GM19328 (cell line): ENCODE results near the gene ZNF77.
"Not testable (repeated sequence)": the region's sequence is repeated elsewhere in the genome, so short reads cannot be mapped to it uniquely, and the experiment has no call there.

Experiments
- ATAC-seq: cut with Tn5 transposase; IDR thresholded peaks from one replicate; pipeline ENCODE4 v1.9.1; 2021; ENCODE audit warnings: mild to moderate bottlenecking, moderate library complexity; ENCODE audit not compliant: unreplicated experiment

The ZNF77 gene

DNA sequence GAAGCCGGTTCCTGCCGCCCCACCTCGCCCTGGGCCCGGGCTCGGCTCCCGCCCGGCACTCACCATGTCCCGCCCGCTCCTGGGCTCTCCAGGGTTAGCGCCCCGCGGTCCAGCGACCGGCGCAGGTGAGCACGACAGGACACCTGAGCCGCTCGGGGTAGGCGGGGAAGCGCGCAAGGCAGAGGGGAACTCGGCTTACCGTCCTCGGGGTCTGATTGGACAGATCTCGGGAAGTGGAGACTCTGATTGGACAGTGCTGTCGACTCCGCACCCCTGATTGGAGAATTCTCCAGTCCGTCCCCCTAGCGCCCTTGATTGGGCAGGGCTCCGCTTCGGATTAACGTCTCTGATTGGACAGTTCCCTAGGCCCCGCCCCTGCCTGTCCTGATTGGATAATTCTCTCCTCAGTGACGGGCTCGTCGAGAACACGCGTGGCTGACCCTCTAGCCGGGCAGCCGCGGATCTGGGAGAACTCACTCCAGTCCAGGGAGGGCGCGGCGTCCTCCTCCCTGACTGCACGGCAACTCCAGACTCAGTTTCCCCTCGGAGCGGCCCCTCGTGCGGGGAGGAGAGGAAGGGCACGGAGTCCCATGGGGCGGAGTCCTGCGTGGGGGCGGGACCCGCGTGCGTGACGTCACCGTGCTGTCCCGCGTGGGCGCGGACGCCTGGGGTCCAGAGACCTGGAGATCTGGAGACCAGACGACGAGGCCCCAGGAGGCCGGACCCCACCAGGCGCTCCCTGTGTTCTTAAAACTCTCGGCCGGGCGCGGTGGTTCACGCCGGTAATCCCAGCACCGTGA lies at the start of gene ZNF77:
Gene ZNF77, minus strand, starts transcription at position 197 of the 800 bp plus-strand sequence. Its CDS starts 131 bp downstream, at position 66.
- ATAC-seq: peak; percentile 97

DNA sequence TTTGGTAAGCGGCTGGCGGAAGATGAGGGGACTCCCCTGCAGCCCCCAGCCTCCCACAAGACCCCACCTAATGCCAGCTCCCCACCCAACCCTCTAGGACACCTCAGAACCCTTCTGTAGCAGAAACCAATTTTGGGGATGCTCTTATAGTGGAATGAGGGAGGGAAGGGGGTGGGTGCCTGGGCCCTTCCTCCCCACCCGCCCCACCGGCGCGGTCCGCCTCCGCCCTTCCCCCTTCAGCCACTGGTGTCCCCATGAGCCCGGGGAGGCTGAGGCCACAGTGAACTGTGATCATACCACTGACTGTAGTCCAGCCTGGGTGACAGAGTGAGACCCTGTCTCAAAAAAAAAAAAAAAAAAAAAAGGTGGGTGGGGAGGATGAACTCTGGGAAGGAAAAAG lies 48.8 kb upstream of the ZNF77 start:
- no peak for ATAC-seq

DNA sequence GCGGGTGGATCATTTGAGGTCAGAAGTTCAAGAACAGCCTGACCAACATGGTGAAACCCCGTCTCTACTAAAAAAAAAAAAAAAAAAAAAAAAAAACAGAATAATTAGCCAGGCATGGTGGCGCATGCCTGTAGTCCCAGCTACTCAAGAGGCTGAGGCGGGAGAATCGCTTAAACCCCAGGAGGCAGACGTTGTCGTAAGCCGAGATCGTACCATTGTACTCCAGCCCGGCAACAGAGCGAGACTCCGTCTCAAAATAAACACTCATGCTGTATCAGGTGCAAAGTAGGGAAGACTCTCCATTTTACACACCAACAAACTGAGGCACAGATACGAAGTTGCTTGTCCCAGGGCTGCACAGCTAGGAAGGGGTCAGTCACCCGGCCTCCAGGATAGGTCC lies 48.2 kb upstream of the ZNF77 start:
- no peak for ATAC-seq

DNA sequence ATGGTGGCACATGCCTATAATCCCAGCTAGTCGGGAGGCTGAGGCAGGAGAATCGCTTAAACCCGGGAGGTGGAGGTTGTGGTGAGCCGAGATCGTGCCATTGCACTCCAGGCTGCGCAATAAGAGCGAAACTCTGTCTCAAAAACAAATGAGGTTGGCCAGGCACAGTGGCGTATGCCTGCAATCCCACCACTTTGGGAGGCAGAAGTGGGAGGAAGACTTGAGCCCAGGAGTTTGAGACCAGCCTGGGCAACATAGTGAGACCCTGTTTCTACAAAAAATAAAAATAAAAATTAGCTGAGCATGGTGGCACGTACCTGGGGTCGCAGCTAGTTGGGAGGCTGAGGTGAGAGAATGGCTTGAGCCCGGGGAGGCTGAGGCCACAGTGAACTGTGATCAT lies 47.6 kb upstream of the ZNF77 start:
- ATAC-seq: not testable (repeated sequence)

DNA sequence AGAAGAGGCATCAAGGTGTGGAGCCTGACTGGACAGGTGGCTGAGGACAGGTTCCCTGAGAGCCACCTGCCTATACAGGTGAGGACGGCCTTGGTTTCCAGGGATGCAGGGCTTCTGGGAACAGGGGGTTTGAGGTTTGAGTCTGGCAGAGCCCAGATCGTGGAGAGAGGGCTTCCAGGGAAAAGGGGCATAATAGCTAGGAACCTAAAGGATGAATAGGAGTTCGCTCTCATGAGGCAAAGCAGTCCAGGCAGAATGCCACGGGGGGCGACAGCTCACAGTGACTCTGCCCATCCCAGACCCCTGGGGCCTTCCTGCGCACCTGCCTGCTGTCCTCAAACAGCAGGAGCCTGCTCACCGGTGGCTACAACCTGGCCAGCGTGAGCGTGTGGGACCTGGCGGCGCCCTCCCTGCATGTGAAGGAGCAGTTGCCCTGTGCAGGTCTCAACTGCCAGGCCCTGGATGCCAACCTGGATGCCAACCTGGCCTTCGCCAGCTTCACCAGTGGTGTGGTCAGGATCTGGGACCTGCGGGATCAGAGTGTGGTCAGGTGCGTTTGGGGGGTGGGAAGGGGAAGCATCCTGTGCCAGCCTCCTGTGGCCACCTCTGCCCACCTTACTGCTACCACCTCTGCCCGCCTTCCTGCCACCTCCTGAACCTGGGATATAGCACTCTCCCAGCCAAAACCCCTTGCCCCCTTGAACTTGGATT lies 44.6 kb upstream of the ZNF77 start:
- no peak for ATAC-seq

DNA sequence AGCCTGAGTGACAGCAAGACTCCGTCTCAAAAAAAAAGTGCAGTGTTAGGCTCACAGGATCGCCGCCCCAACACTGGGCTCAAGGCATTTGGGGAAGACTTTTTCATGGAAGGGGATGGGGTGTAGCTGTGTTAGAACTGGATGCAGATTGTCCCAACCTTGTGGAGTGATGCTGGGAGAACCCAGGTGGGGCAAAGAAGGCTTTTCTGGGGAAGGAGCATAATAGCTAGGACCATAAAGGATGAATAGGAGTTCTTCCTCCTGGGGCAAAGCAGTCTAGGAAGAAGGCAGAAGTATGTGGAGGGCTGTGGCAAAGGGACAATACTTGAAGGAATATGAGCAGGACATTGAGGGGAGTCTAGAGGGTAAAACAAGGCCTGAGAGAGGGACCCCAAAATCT lies 43.8 kb upstream of the ZNF77 start:
- ATAC-seq: no peak

DNA sequence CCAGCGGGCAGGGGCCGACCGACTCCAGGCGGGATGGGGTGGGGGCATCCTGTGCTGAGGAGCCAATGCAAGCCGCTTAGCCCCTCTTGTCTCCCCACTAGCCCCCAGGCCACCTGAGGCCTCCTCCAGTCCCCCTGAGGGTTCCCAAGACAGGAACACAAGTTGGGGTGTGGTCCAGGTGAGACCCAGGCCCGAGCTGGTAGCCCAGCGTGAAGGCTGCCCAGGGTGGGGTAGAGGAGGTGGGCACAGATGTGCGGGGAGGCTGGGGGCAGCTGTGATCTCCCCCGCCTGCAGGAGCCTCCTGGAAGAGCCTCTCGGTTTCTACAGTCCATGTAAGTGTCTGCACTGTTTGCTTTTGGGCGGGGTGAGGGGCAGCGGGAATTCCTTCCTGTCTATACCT lies 43.0 kb upstream of the ZNF77 start:
- no peak for ATAC-seq

DNA sequence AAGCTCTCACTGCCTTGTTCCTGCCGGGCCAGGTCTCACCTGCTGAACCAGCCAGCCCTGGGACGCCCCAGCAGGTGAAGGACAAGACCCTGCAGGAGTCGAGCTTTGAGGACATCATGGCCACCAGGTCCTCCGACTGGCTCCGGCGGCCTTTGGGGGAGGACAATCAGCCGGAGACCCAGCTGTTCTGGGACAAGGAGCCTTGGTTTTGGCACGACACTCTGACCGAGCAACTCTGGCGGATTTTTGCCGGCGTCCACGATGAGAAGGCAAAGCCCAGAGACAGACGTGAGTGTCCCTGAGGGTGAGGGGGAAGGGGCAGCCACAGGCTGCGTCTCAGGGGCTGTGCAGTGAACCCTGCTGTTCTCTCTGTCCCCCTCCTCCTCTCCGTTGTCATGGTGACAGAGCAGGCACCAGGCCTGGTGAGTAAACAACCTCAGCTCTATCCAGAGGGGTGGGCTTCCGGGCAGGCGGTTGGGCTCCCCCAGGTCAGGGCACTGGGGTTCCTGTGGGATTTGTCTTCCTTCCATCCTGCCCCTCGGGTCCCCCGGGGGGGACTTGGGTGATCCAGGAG lies 42.3 kb upstream of the ZNF77 start:
- ATAC-seq: no peak

DNA sequence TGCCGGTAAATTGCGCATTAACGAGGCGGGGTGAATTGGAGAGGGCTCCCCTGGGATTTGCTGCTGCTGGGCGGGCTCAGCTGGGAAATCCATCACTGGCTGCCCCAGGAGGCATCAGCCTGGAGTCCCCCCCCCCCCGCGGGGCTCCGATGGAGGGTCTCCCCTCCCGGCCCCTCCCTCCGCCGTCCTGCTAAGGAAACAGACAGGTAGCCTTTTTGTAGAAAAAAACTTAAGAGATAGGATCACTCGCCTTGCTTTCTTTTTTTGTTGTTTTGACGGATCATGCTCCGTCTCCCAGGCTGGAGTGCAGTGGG lies 39.4 kb upstream of the ZNF77 start:
- no peak for ATAC-seq

DNA sequence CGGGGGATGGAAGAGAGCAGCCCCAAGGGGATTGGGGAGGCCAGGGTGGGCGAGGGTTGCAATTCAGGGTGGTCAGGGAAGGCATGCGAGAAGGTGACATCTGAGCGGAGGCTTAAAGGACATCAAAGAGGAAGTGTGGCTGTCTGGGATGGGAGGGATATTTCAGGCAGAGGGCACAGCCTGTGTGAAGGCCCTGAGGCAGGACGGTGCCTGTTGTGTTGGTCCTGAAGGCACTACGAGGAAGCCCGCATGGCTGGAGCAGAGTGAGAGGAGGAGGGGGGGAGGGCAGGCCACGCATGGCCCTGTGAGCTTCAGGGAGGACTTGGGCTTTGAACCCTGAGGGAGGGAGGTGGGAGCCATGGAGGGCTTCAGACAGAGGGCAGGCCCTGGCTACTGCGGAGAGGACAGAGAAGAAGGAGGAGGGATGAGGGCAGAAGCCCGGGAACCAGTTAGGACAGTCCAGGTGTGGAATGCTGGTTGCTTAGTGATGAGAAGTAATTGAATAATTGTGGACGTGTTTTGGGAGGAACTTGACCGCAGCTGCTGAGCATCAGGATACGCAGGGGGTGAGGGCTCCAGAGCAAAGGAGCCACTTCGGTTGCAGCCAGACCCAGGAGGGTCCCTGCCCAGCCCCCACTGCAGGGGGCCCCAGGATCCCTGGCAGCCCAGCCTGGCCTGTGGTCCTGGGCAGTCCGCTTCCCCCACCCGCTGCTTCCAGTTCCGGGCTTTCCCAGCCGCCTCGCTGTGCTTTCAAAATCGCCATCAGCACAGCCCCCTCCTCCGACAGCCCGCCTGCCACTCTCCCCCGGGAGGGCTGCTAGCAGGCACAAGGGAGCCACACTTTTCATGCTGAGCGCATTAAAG lies 38.8 kb upstream of the ZNF77 start:
- no peak for ATAC-seq

DNA sequence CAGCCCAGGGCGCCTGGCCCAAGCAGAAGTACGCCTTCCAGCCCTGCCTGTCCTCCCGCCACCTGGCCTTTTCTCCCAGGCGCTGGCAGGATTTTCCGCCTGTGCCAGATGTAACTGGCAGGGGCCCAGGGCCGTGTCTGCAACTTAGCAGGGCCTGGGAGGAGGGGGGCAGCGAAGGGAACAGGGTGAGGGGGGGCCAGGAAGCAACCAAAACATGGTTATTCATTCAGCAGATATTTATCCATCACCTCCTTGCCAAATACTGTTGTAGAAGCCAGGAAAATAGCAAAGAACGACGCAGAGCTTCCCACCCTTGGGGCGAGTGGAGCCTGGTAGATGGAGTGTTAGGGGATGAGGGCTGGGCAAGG lies 38.2 kb upstream of the ZNF77 start:
- ATAC-seq: no peak

DNA sequence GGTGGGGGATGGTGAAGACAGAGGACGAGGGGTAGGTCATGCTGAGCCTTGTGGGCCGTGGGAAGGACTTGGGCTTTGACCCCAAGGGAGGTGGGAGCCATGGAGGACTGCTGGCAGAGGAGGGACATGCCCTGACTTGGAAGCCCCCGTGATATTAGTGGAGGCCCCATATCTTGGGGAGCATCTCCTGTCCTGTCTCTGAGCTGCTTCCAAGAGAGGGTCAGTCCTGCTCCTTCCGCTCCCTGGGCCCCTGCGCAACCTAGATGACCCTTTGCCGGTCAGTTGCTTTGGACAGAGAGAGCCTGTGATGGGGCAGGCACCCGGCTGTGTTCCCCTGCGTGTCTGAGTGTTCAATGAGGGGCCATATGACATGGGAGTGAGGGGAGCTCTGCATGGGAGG lies 37.8 kb upstream of the ZNF77 start:
- no peak for ATAC-seq

DNA sequence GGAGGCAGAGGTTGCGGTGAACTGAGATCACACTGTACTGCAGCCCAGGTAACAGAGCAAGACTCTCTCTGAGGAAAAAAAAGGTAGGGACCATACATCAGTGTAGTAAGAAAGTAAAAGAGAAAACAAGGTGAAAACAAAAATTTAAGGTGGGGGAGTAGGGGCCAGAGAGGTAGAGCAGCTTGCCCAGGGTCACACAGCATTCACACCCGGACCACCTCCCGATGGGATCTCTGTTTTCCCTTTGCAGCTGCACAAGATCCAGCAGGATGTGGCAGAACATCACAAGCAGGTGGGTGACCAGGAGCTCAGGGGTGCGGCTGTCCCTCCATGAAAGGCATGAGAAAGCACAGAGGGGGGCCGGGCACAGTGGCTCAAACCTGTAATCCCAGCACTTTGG lies 37.1 kb upstream of the ZNF77 start:
- no peak for ATAC-seq

DNA sequence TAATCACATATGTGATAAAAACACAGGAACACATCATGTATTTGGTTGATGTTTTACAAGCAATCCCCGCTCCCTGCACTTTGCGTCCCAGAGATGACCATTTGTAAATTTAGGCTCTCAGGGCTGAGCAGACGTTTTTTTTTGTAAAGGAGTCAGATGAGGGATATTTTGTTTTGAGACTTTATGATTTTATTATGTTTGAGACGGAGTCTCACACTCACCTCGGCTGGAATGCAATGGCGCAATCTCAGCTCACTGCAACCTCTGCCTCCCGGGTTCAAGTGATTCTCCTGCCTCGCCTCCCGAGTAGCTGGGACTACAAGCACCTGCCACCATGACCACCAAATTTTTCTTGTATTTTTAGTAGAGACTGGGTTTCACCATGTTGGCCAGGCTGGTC lies 34.0 kb upstream of the ZNF77 start:
- no peak for ATAC-seq

DNA sequence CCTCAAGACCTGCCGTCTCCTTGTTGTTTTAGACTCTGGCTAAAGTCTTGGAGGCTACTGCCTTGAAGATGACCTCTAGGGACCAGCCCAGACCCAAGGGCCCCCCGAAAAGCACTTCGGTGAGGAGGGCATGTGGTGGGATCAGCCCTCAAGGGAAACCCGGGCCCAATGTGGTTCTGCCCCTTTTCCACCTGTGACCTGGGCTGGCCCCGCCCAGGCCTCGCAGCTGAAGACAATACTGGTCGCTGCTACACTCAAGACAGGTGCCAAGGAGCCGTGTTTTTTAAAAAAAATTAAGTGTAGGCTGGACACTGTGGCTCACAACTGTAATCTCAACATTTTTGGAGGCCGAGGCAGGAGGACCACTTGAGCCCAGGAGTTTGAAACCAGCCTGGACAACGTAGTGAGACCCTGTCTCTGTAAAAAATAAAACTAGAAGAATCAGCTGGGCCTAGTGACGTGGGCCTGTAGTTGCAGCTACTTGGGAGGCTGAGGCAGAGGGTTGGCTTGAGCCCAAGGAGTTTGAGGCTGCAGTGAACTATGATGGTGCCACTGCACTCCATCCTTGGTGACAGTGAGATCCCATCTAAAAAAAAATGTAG lies 33.5 kb upstream of the ZNF77 start:
- no peak for ATAC-seq

DNA sequence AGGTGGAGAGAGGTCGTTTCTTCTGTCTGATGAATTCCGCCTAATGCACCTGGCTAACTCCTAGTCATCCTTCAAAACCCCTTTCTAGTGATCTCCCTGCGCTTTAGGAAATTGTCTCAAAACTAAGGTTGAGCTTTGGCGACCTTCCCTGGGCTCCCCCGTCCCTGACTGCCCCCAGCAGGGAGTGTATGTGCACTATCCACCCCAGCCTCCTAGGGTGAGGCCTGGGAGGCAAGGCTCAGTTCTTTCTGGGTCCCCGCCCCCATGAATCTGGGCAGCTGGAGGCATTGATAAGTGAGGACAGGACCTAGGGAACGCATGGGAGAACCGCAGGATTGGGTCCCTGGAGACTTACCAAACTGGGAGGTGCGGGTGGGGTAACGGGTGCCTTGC lies 33.0 kb upstream of the ZNF77 start:
- ATAC-seq: no peak

DNA sequence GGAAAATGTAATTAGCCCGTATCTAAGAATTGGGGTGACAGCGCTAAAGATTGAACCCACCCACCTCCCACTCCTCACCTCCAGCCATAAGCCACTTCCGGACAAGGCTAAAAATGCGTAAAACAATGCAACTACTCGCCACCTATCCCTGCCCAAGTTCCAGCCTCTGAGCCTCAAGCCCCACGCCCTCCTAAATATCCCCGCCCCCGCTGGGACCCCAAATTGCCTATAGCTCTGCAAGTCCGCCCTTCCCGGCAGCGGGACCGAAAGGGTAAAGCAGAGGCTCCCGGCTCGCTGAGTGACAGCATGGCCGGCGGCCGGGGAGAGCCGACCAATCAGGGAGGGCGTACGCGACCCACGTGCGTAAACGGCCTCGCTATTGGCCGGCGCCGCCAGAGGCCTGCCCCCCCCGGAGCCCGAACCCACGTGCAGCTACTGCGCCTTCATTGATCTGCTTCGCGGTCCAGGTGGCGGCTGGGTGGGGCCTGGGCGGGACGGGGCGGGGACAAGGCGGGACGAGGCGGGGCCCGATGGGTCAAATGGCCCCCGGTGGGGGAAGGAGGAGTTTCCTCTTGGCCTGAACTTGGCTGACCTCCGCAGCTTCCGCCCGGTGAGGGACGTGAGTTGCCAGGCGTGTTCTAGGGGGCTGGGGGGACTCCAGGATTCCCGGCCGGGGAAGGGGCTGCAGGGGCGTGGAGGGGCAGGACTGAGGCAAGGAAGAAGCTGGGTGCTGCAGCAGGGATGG lies 32.4 kb upstream of the ZNF77 start, which contains the start of gene TLE6:
Gene TLE6, plus strand, starts transcription at position 564 of the 745 bp plus-strand sequence. CDS start 670 bp downstream, outside the sequence.
- peak; percentile 94 for ATAC-seq

DNA sequence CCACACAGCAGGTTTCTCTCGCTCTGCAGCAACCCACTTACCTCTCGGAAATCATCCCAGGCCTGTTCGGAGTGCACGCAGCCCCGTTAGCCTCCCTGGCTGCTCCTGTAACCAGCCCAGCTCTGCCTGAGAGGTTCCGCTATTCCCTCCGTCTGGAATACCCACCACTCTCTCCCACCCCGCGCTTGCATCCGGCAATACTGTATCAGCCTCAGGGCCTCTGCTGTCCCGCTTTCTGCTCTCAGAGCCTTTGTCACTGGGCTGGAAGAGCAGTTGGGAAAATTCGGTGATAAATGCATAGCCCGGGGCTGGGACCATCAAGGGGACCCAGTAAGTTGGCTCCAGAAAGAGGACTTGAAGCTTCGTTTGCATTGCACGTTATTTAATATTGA lies 31.8 kb upstream of the ZNF77 start:
- ATAC-seq: no peak

DNA sequence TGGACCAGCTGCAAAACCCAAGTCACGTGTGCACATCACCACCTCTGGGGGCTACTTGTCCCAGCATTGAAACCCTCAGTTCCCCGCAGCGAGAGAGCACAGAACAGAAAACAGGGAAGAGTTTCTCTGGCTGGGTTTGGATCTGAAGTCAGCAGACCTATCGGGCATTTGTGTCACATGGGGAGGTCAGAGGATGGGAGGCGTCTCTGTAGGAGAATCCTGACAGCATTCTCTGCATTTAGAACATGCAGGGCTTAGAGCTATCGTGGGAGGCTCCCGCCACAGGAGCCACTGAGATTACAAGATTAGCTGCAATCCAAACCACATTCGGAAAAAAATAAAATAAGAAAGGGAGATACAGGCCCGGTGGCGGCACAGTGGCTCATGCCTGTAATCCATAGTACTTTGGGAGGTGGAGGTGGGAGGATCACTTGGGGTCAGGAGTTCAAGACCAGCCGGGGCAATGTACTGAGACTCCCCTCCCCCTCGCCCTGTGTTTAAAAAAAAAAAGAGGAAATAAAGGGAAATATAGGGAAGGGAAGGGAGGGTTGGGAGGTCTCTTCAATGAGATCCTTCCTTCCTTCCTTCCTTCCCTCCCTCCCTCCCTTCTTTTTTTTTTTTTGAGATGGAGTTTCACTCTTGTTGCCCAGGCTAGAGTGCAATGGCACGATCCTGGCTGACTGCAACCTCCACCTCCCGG lies 29.7 kb upstream of the ZNF77 start:
- ATAC-seq: no peak

DNA sequence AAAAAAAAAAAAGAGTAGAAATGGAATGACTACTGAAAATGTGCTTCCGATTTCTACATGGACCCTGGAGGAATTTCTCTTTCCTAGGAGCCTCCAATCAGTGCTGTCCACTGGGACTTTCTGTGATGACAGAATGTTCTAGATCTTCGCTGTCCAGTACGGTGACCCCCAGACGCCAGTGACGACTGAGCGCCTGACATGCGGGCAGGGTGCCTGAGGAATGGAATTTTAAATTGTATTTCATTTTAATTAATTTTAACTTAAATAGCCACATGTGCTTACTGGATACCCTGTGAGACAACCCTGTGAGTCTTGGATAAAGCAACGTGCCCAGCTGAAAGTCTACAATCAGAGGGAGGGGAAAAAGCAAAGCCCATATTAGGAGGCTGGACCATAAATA lies 28.5 kb upstream of the ZNF77 start:
- no peak for ATAC-seq
